Heart right ventricle (tissue), 16 donors: ENCODE results near the gene TTYH1. TPM values are rescaled to one million over a fixed set of nuclear protein-coding genes. Genes with fewer than 3 reads are reported as not detected.
"Not testable (repeated sequence)": the region's sequence is repeated elsewhere in the genome, so short reads cannot be mapped to it uniquely, and the experiment has no call there.

ENCODE experiments used
- ATAC-seq, 8 donors: fragments of 200-7000 bp; cut with Tn5 transposase; one replicate each; pipeline ENCODE4 v1.9.1; 2020; ENCODE audit warnings: mild to moderate bottlenecking in 8 of 8, moderate library complexity in 8 of 8, moderate number of reproducible peaks in 1 of 8
- DNase-seq, 2 donors: peaks; one replicate each; pipeline ENCODE4 v3.0.0-alpha.2; 2020
- H3K27ac ChIP-seq, 10 donors: fragments of 200-600 bp; sonication (generic) in 2 of 10; one replicate each; pipeline versions ENCODE4 v1.5.0 to v1.8.0; 2020 to 2022; ENCODE audit warnings: mild to moderate bottlenecking in 3 of 10
- H3K27me3 ChIP-seq, 7 donors: fragments of 200-600 bp; one replicate each; pipeline ENCODE4 v1.8.0; 2021 to 2022; ENCODE audit warnings: mild to moderate bottlenecking in 2 of 7
- H3K36me3 ChIP-seq, 9 donors: fragments of 200-600 bp; sonication (generic) in 1 of 9; one replicate each; pipeline versions ENCODE4 v1.5.0 to v1.8.0; 2020 to 2022; ENCODE audit warnings: mild to moderate bottlenecking in 2 of 9
- H3K4me1 ChIP-seq, 9 donors: fragments of 200-600 bp; sonication (generic) in 1 of 9; one replicate each; pipeline versions ENCODE4 v1.5.0 to v1.8.0; 2020 to 2022; ENCODE audit warnings: mild to moderate bottlenecking in 4 of 9
- H3K4me3 ChIP-seq, 10 donors: fragments of 200-600 bp; sonication (generic) in 2 of 10; one replicate each; pipeline versions ENCODE4 v1.5.0 to v1.8.0; 2020 to 2022; ENCODE audit warnings: mild to moderate bottlenecking in 7 of 10, moderate library complexity in 2 of 10
- H3K9me3 ChIP-seq, 11 donors: fragments of 200-600 bp in 10 of 11; sonication (generic) in 2 of 11; one replicate each; pipeline versions ENCODE4 v1.5.0 to v1.8.0; 2013 to 2022; ENCODE audit warnings: mild to moderate bottlenecking in 2 of 11, control low read depth in 1 of 11, moderate library complexity in 1 of 11
- WGBS, 2 donors: extraction: QIAGEN DNeasy Blood & Tissue Kit; methylation state at CpG; one replicate each; pipeline ENCODE4 v1.1.7; 2013; ENCODE audit warnings: inconsistent platforms in 1 of 2; 5-methylcytosine and 5-hydroxymethylcytosine counted together
- intact Hi-C, 10 donors: fragments of 100-400 bp; cut with DNase I; formaldehyde crosslinking; loops; one replicate each; pipeline versions ENCODE4 v1.11.1 to v1.14.2; 2022
- polyA plus RNA-seq, 2 donors: library from polyadenylated mRNA; stranded (reverse); fragments of 200-250 nt; gene quantifications; one replicate each; pipeline ENCODE4 v1.2.3, GENCODE V29; 2013
- total RNA-seq, 10 donors: library from RNA; stranded (reverse); fragmentation: NEBNext Ultra II Directional in 3 of 10; extraction: Animal tissue kit (Norgen Biotek cat#: 25700) in 3 of 10; gene quantifications; one replicate each; pipeline versions ENCODE4 v1.2.1 to v1.2.4, GENCODE V29; 2021 to 2023
- TF ChIP-seq, protein P1 (sequence below), 9 donors: fragments of 200-600 bp; sonication (generic) in 2 of 9; IDR thresholded peaks; one replicate each; pipeline versions ENCODE4 v1.5.0 to v1.8.0; 2021 to 2022; ENCODE audit warnings: antibody characterized with exemption in 9 of 9, mild to moderate bottlenecking in 5 of 9, moderate library complexity in 1 of 9
- donor health status: Arrhythmogenic right ventricular cardiomyopathy.
- donor health status: ischemic (EF 13 %, LVEDD 7.1; RV severe dilation, severe dysfunction).
- donor health status: healthy with polysubstance abuse.
- donor health status: DM: no; HTN: yes; CAD: no.
- donor health status: DM: no; HTN: no; CAD: no.
- donor health status: ischemic (EF 25% LVEDD 6.9; RV normal size, moderate dysfunction).
- donor health status: ischemic (EF 25% LVEDD 5.7; RV mildly dilated, moderate dysfunction).
- donor health status: healthy.
- donor health status: DM: yes; HTN: yes; CAD: no.
- donor health status: Ischemic cardiomyopathy.
- donor health status: ischemic (EF 35%, LVEDD 5.7; RV mildly dilated, moderate dysfunction).
- donor health status: nonischemic (EF 11% LVEDD 7.7; RV severe dilation, severe dysfunction).
- donor health status: DM: yes; HTN: yes; CAD: no.
- donor health status: PGD.
- donor health status: ischemic (EF 29% LVEDD 5.4; RV normal size, mild dysfunction).
- donor health status: nonischemic (EF 23%, LVEDD 6.1; RV moderate dilation, normal function).

The TTYH1 gene
- total and polyA plus RNA-seq, 12 donors: 0.37 to 4.3 (median 1.2) TPM

DNA sequence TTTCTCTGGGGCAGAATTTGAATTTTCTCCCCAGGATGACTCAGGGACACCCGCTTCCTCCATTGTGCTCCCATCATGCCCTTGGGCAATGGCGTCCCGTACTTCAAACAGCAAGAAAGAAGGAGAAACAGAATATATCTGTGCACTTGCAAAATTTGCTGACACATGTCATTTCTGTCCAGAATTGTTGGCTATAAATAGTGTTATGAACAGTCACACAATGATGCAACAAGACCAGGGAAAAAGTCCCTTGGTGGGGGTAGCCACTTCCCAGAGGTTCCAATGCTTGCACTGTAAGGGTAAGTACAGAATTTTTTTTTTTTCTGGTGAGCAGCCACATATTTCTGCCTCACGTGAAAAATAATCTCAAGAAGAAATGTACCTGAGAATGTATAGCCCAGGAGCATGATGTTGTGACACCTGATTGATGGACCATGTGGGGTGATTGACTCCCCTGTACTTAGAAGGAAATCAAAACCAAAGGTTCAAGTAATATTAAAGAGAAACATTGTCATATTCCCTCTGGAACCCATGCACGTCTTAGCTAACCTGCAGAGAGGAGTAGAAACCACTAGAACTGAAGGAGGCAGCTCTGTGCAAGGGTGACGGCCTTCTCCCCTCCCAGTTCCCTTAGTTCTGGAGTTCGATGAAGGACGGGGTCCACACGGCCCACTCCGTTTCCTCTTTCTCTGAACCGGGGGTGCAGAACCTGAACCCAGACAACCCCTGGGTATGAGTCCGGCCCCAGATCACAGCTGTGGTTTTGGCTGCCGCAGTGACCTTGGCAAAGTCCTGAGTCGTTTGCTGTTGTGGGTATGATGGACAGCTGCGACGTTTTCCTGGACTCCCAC, 41.3 kb upstream of the TTYH1 start:
- DNase-seq: peak in 1 of 2 donors; percentile 20
- no peaks in the 10 kb centered on the region for H3K9me3 ChIP-seq
- H3K4me1 ChIP-seq: peaks cover 0 to 71% (median 0%) of the 10 kb centered on the region in 9 donors
- H3K36me3 ChIP-seq: no peaks in the 10 kb centered on the region
- peak overlapping the region in 4 of 10 donors; percentile 1 to 89 (median 22) for H3K27ac ChIP-seq
- intact Hi-C loops: no loop called here
- H3K27me3 ChIP-seq: peaks cover 0 to 10% (median 0%) of the 10 kb centered on the region in 7 donors
- 78% methylated on average over 16 of the region's 16 CpGs for WGBS, 2 donors
- H3K4me3 ChIP-seq: peak overlapping the region in 1 of 10 donors; percentile 46
- TF ChIP-seq, protein P1, sequence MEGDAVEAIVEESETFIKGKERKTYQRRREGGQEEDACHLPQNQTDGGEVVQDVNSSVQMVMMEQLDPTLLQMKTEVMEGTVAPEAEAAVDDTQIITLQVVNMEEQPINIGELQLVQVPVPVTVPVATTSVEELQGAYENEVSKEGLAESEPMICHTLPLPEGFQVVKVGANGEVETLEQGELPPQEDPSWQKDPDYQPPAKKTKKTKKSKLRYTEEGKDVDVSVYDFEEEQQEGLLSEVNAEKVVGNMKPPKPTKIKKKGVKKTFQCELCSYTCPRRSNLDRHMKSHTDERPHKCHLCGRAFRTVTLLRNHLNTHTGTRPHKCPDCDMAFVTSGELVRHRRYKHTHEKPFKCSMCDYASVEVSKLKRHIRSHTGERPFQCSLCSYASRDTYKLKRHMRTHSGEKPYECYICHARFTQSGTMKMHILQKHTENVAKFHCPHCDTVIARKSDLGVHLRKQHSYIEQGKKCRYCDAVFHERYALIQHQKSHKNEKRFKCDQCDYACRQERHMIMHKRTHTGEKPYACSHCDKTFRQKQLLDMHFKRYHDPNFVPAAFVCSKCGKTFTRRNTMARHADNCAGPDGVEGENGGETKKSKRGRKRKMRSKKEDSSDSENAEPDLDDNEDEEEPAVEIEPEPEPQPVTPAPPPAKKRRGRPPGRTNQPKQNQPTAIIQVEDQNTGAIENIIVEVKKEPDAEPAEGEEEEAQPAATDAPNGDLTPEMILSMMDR (IDR thresholded peaks at IDR 0.05): no peak
- peak in 7 of 8 donors; percentile 37 to 71 (median 51) for ATAC-seq

GRCh38 chr19:54375181-54375938, 39.9 kb upstream of the TTYH1 start:
- peak overlapping the region in 1 of 10 donors; percentile 46 for H3K4me3 ChIP-seq
- peaks cover 0 to 74% (median 0%) of the 10 kb centered on the region in 9 donors for H3K4me1 ChIP-seq
- DNase-seq, H3K9me3 ChIP-seq, H3K36me3 ChIP-seq, intact Hi-C loops: not testable (repeated sequence)
- ATAC-seq: peak in 7 of 8 donors; percentile 17 to 51 (median 26)
- WGBS, 2 donors: 79 to 82% methylated on average over 24 to 28 of the region's 28 CpGs
- H3K27me3 ChIP-seq: peaks cover 0 to 19% (median 0%) of the 10 kb centered on the region in 7 donors
- peak overlapping the region in 3 of 10 donors; percentile 43 to 89 (median 44) for H3K27ac ChIP-seq

- DNase-seq (no peak), ATAC-seq (no peak)
- peak overlapping the region in 1 of 10 donors; percentile 89 for H3K27ac ChIP-seq
- H3K4me1 ChIP-seq: peaks cover 0 to 65% (median 0%) of the 10 kb centered on the region in 9 donors
- peaks cover 0 to 6% (median 0%) of the 10 kb centered on the region in 11 donors for H3K9me3 ChIP-seq
- no peaks in the 10 kb centered on the region for H3K36me3 ChIP-seq
- TF ChIP-seq, protein P1 (IDR thresholded peaks at IDR 0.05): no peak
- H3K27me3 ChIP-seq: peaks cover 0 to 28% (median 0%) of the 10 kb centered on the region in 7 donors
- intact Hi-C loops: no loop called here
- H3K4me3 ChIP-seq: no peak overlapping the region
- WGBS, 2 donors: 43 to 50% methylated on average over 11 of the region's 11 CpGs
Observed at GRCh38 chr19:54376610-54377285, 38.5 kb upstream of the TTYH1 start.

DNA sequence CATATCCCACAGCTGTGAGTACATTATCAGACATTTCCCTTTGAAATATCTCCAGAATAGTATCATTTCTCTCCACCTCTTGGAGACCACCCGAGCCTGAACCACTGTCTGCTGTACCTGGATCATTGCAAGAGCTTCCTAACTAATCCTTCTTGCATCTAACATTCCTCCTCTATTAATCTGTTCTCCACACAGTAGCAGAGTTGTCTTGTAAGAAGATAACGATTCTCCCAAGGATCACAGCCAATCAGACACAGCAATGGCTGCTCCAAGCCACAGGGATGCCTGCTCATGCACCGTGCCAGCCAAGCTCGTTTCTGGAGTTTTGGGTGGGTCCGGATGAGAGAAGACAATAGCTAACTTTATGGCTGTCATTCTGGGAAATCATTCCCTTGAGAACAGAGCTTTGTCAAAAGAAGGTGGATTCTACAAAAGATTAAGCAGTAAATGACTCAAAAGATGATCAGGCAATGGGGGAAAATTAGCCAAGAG, 36.0 kb upstream of the TTYH1 start:
- ATAC-seq (no peak), DNase-seq (no peak)
- 50 to 71% methylated on average over 5 of the region's 5 CpGs for WGBS, 2 donors
- intact Hi-C loops: no loop called here
- Histone ChIP-seq H3K9me3 (peaks cover 0 to 6% (median 0%) of the 10 kb centered on the region in 11 donors), H3K4me3 (no peak overlapping the region), H3K27me3 (peaks cover 0 to 36% (median 0%) of the 10 kb centered on the region in 7 donors), H3K36me3 (no peaks in the 10 kb centered on the region), H3K4me1 (peaks cover 0 to 51% (median 0%) of the 10 kb centered on the region in 9 donors), H3K27ac (peak overlapping the region in 3 of 10 donors; percentile 16 to 86 (median 35))
- TF ChIP-seq, protein P1 (IDR thresholded peaks at IDR 0.05): no peak
